ENCODE measurements around the gene SH3RF3. TPM values are rescaled to one million over a fixed set of nuclear protein-coding genes. Genes with fewer than 3 reads are reported as not detected.

Gene SH3RF3
- total RNA-seq, 2 donors from 2014 or later, result 1.0 to 1.7 TPM

DNA sequence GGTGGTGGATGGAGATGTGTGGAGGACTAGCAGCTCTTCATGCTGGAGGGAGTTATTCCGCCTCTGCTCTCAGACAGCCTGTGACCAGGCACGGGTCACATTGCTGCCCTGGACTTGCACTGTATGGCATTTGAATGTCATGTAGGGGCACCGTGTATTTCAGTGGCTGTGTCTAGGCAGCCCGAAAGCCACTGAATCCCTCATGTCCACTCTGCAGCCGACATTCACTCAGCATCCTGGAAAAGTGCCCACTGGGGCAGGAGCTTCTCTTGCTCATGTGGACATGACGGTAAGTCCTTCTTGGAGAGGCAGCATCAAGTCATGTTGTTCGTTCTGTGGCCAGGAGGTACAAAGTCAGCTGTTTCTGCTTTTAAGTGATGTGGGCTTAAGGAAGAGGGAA lies 127.9 kb downstream of the SH3RF3 start:
- DNase-seq (ENCODE audit: low spot score in 2 of 2) (no peak), ATAC-seq (no peak)
- Mint-ChIP-seq H3K36me3 (no peaks in the 10 kb centered on the region), H3K9me3 (no peaks in the 10 kb centered on the region), H3K27ac (no peak overlapping the region)

DNA sequence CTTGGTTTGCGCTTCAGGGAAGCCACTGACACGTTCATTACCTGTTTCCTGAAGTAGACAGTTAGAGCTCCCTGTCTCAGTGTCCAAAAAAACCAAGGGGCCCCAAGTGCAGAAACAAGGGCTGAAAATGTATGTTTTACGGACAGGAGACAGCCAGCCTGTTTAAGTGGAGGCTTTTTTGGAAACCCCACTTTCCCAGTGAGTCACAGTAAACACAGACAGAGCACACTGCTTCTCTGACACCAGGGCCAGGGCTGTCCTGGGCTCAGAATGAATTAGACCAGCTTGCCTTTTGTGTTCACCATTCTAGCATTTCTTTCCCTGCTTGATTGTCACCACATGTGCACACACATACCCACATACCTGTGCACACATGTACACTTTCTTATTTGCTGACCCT lies 128.6 kb downstream of the SH3RF3 start:
- Mint-ChIP-seq H3K9me3 (no peaks in the 10 kb centered on the region), H3K36me3 (no peaks in the 10 kb centered on the region), H3K27ac (no peak overlapping the region)
- DNase-seq (ENCODE audit: low spot score in 2 of 2), result no peak
- ATAC-seq, result no peak

DNA sequence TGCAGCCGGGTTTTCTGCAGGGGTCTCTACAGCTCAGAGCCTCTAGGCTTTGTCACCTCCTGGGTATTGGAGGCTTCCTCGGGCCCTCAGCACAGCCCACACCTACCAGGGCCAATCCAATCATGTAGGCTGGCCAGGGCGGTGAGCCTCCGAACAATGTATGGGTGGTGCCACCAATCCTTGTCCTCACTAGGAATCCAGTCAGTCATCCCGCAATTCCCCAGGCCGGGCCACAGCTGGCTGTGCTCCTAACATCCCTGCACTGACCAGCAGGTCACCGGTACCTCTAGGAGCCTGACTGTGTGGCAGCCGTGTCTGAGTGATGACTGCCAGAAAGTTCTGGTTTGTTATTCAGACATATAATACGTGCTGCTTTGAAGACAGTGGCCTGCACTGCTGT lies 129.4 kb downstream of the SH3RF3 start:
- Mint-ChIP-seq H3K27ac (no peak overlapping the region), H3K9me3 (no peaks in the 10 kb centered on the region), H3K36me3 (no peaks in the 10 kb centered on the region)
- DNase-seq (ENCODE audit: low spot score in 2 of 2), result no peak
- ATAC-seq, result no peak

DNA sequence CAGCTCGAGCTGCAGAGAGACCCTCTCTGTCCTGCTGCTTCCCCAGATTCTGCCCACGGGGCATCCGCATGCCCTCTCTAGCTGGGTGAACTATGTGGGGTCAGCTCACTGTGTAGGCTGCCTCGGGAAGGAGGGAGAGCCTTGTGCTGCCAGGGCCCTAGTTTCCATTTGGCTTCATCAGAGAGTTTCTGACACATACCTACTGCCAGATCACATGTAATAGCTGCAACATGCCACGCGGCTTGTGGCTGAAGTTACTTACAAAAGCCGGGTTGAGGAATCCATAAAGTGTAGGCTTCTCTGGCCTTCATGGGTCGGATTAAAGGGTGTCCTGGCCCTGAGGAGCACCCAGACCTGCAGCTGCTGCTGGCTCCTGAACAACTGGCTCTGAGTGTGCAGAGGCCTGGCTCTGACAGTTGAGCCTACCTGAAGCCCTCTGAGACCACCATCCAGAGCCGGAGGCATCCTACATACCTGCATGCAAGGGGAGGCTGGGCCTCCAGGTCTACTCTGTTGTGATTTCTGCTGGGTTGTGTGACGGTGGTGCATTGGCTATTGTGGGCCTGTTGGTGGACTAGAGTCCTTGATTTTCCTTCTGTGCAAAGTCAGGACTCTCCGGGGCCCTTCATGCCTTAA lies 130.0 kb downstream of the SH3RF3 start:
- no peaks in the 10 kb centered on the region for H3K9me3 Mint-ChIP-seq
- no peak for ATAC-seq
- DNase-seq (ENCODE audit: low spot score in 2 of 2), result no peak
- H3K27ac Mint-ChIP-seq, result no peak overlapping the region
- no peaks in the 10 kb centered on the region for H3K36me3 Mint-ChIP-seq

DNA sequence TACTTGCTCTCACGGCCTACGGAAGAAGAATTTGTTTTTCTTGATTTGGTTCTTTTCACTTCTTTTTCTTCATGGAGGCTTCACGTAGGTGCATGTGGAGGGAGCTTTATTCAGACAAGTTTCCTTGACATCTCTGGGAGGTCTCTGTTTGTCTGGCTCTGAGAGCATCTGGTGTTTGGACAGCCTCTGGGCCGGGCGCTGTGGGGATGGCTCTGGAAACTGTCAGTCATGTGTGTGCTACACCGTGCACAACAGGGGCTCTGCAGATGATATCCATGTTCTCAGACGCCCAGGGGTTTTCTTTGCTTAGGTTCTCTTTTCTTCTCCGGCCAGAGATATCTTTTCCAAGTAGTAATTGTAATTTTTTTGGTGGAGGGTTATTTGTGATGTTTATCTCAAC lies 130.7 kb downstream of the SH3RF3 start:
- H3K27ac Mint-ChIP-seq, result no peak overlapping the region
- ATAC-seq (no peak), DNase-seq (ENCODE audit: low spot score in 2 of 2) (no peak)
- no peaks in the 10 kb centered on the region for H3K9me3 Mint-ChIP-seq
- no peaks in the 10 kb centered on the region for H3K36me3 Mint-ChIP-seq

DNA sequence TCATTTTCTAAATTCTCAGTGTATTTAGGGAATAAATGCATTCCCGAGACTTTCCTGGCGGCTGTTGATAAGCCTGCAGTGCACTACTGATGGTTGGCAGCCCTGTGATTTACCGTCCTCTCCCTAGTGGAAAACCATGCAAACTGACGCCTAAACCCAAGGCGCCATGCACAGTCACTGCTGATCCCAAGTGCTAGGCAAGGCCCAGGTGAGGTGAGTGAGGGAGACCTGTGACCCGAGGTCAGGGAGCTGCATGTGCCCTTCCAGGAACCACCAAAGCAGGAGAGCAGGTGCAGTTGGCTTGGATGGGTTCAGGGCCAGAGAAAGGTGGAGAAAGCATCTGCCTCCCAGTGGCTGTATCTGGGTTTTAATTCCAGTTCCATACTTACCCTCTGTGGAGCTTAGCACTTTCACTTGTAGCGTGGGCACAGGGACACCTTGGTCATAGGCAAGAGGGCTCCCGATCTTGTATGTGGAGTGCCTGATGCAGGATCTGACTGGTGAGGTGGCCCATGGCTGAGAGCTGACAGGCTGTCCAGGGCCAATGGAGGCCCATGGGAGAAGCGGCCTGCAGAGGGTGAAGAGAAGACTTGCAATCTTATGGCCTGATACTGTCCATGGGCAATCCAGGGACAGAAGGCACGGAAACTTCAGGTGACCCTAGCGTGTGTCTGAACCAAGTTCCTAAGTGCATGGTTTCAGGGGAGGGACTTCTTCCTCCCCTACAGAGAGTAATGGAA lies 131.3 kb downstream of the SH3RF3 start:
- Mint-ChIP-seq H3K27ac (no peak overlapping the region), H3K9me3 (no peaks in the 10 kb centered on the region), H3K36me3 (no peaks in the 10 kb centered on the region)
- ATAC-seq (no peak), DNase-seq (ENCODE audit: low spot score in 2 of 2) (peak in 1 of 2 donors; percentile 34)

DNA sequence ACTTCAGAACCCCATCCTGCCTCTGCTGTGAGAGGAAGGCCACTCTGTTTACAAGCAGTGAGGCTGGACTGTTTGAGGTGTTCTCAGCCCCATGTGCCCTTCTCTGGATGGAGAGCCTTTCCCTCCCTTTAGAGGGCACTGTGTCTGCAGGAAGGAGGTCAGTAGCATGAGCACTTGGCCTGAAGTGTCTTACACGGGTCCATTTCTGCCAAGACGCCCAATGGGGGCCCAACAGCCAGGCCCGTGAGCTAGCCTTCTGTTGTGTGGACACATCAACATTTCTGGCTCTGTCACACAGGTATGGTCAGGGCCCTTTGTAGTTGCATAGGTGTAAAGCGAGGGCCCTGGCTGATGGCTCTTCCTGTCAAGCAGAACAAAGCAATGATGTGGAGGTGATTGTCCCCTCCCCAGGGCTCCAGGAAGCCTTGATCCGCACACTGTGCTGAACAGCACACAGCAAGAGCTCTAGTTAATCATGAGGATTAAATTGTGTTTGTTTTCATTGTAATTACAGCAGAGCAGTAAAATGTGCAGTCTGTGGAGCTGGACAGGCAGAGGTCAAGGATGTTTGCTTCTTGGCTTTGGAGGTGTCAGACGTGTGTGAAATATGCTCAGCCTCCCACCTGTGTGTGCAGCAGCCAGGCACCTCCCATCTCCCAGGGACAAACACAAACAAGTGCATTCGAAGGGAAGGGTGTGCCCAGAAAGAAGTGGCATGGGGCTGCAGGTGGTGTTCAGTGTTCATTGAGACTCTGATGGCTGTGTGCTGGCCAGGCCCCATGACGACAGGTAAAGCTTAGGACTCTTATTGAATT lies 132.1 kb downstream of the SH3RF3 start:
- Mint-ChIP-seq H3K27ac (no peak overlapping the region), H3K9me3 (no peaks in the 10 kb centered on the region), H3K36me3 (no peaks in the 10 kb centered on the region)
- ATAC-seq (no peak), DNase-seq (ENCODE audit: low spot score in 2 of 2) (peak in 1 of 2 donors; percentile 42)

DNA sequence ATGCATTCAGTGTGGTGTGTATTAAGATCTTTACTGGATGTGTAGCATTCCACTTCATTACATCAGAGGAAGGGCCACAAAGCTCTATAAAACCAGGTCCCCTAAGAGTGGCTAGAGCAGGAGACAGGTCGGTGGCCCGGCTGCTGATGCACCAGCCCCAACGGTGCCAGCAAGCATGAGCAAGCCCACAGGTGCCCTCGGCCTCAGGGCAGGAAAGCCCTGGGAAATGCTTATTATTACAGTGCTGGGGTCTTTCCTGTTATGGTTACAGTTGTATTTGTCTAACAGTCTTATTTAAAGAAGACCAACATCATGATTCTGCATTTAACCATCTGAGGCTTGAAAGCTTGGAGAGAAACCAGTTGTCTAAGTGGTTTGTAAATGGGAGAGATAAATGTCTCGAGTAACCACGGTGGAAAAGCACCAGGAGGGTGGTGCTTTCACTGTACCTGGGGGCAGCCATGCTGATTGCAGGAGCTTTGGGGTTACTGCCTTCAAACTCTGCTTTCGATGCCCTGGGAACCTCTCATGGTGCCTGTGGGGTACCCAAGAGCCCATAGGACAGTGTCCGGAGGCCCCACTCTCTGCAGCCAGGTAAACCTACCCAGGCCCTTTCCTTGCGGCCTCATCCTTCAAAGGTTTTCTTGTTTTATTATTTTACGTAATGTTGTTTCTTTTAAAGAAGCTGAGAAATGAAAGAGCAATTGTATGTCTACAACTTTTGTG lies 133.1 kb downstream of the SH3RF3 start:
- Mint-ChIP-seq H3K9me3 (no peaks in the 10 kb centered on the region), H3K27ac (no peak overlapping the region), H3K36me3 (no peaks in the 10 kb centered on the region)
- DNase-seq (ENCODE audit: low spot score in 2 of 2) (peak in 1 of 2 donors; percentile 16), ATAC-seq (no peak)

DNA sequence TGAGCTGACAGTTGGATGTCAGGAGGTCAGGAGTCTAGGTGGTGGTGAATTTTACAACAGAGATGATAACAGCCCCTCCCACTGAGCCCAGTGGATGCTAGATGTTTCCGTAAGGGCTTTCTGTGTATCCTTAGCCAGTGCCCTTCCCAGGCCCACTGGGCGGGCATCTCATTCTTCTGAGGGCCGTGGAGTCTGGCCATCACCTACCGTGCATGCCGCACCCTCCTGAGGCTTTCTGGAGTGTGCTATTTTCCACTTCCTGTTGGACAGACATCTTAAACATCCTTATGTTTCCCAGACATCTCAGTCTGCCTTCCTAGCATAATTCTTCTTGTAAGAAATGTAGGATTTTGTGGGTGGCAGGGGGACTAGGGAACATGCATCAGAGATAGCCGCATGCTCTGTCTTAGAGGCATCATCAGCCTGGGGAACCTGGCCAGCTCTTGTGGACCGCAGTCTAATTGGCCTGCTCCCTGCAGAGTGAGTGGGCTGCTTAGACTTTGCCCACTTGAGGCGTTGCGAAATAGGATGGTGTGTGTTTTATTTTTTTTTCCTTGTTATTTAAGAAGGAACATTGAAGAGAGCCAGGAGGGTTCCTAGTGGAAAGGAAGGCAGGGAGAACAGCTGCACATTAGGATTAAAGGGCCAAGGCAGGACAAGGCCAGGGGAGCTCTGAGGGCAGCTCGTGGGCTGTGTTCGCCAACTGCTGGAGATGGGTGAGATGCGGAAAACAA lies 135.8 kb downstream of the SH3RF3 start:
- ATAC-seq, result no peak
- Mint-ChIP-seq H3K36me3 (no peaks in the 10 kb centered on the region), H3K9me3 (no peaks in the 10 kb centered on the region), H3K27ac (no peak overlapping the region)
- peak in 1 of 2 donors; percentile 20 for DNase-seq (ENCODE audit: low spot score in 2 of 2)

DNA sequence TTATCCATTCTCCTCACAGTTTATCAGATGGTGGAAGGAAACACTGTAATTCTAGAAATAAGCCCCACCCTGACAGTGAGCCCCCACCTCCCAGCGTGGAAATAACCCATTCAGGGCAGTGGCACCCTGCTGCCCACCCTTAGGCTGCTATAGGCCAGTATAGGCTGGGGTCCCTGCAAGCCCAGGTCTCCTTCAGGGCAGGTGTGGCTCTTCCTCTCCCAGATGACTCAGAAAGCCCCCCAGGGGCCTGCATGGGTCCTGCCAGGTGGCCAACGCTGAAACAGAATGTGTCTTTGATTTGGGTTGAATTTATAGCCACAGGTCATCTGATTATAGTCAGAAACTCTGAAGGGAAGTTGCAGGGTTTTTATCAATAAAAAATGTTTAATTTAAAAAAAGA lies 136.4 kb downstream of the SH3RF3 start:
- DNase-seq (ENCODE audit: low spot score in 2 of 2) (no peak), ATAC-seq (no peak)
- Mint-ChIP-seq H3K27ac (no peak overlapping the region), H3K9me3 (no peaks in the 10 kb centered on the region), H3K36me3 (no peaks in the 10 kb centered on the region)

DNA sequence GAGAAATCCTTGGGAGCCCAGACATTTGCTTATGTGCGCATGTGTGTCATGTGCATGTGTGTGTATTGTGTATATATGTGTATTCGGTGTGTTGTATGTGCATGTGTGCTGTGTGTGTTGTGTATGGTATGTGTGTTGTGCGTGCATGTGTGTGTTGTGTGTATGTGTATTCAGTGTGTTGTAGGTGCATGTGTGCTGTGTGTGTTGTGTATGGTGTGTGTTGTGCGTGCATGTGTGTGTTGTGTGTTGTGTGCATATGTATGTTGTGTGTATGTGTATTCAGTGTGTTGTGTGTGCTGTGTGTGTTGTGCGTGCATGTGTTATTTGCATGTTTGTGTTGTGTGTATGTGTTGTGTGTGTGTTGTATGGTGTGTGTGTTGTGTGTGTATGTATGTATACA lies 136.9 kb downstream of the SH3RF3 start:
- H3K9me3 Mint-ChIP-seq, result no peaks in the 10 kb centered on the region
- H3K27ac Mint-ChIP-seq, result no peak overlapping the region
- ATAC-seq (no peak), DNase-seq (ENCODE audit: low spot score in 2 of 2) (no peak)
- no peaks in the 10 kb centered on the region for H3K36me3 Mint-ChIP-seq

DNA sequence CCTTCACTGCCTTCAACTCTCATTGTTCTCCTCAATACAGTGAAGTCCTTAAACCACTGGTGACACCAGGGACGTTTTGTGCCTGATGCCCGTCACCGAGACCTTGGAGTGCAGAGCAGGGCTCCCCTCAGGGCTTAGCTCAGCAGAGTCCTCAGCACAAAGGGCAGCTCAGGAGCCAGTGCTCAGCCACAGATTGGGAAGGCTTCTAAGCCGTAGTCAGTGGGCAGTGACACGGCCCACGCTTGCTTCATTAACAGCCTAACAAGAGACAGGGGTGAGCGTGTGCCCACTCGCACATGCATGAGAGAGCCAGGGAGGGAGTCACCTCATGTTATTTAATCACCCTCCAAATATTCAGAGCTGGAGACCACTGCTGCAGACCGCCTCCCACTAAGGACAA lies 137.5 kb downstream of the SH3RF3 start:
- no peak for DNase-seq (ENCODE audit: low spot score in 2 of 2)
- Mint-ChIP-seq H3K27ac (no peak overlapping the region), H3K9me3 (no peaks in the 10 kb centered on the region), H3K36me3 (no peaks in the 10 kb centered on the region)
- no peak for ATAC-seq

DNA sequence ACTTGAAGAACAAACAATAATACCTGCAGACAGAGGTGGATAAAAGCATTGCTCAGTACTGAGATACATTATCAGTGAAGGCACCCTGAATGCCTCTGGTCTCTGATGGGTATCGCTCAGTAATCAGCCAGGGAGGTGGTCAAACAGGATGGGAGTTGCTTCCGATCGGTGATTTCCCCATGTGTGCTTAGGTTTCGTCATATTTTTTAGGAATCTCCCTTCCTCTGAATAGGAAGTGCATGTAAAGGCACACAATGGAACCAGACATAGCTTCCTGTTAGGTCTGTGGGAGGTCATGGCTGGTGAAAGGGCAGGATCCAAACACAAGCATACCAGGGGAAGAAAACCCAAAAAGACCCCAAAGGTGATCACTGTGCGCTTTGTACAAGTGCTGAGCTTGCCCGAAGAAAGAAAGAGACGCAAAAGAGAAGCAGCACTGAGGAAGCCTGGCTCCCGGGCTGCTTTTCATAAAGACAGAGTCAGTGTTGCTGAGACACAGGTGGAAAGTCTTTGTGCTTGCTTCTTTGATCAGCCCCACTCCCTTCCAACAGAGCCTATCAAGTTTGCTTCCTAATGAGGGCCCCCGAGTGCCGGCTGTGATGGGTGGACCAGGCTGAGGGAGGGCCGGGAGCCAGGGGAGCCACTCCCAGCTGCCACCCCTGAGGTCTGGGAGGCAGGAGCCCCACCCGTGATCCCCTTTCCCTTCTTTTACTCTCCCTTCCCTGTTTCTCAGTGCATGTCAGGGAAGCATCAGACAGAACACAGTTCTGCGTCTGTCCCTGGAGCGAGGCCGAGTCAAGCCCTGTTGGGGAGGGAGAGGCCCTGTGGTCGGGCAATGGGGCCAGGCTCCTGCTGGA lies 138.2 kb downstream of the SH3RF3 start:
- Mint-ChIP-seq H3K27ac (no peak overlapping the region), H3K9me3 (no peaks in the 10 kb centered on the region), H3K36me3 (no peaks in the 10 kb centered on the region)
- DNase-seq (ENCODE audit: low spot score in 2 of 2) (peak in 1 of 2 donors; percentile 11), ATAC-seq (no peak)

DNA sequence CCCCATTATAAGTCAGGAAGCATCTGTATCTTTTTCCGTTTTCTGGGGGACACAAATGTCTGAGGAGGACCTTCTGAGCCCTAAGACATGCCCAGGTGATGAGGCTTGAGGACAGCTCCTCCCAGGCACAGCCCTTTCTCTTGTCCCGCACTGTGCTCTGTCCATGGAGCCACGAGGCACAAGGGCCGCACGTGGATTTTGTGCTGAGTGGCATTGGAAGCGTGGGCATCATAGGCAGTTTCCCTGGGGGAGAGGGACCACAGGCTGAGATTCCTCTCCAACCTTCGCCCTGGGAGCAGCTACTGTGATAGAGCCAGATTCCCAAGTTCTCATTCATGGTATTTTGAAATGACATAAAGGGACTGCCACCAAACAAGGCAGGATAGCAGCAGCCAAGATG lies 139.9 kb downstream of the SH3RF3 start:
- no peak for ATAC-seq
- DNase-seq (ENCODE audit: low spot score in 2 of 2), result no peak
- no peaks in the 10 kb centered on the region for H3K36me3 Mint-ChIP-seq
- H3K27ac Mint-ChIP-seq, result no peak overlapping the region
- H3K9me3 Mint-ChIP-seq, result no peaks in the 10 kb centered on the region

DNA sequence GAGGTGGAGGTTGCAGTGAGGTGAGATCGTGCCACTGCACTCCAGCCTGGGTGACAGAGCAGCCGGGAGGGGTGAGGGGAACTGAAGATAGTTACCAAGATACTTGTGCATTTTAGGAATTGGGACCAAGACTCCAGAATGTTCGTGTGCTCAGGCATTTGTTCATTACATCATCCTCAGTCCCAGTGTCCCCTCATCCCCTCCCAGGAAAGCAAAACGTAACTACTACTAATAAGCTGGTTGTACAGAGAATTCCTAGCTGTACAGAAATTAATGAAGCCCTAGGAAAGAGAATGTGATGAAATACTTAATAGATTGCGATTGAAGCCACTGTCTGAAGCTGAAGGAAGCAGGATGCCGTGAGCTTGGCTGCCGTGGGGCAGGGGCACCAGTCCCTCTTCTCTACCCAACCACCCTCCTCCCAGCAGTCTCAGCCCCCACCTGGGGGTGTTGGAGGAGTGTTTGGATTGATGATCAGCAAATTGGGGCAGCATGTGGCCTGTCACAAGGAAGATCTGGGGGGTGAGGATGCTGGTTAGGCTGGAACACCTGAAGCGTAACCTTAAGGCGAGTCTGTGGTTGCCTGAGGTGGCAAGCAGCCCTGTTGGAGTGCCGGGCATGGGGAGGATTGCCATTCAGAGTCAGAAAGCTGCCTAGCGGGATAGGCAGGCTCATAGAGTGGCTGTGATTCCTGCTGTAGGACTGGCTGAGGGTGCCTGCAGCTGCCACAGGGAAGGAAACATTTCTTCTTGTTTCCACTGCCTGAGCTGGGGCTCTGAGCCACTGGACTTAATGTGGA lies 140.9 kb downstream of the SH3RF3 start:
- no peak overlapping the region for H3K27ac Mint-ChIP-seq
- DNase-seq (ENCODE audit: low spot score in 2 of 2) (no peak), ATAC-seq (no peak)
- H3K36me3 Mint-ChIP-seq, result no peaks in the 10 kb centered on the region
- no peaks in the 10 kb centered on the region for H3K9me3 Mint-ChIP-seq
